ENCODE data around the gene NLRP14. TPM values are rescaled to one million over a fixed set of nuclear protein-coding genes. Genes with fewer than 3 reads are reported as not detected.
A peak's percentile ranks its signal among the peaks of the same experiment; 100 is the strongest.

Gene NLRP14
- total and polyA plus RNA-seq, 5 donors, result 0.05 to 0.08 TPM; not detected in 3

- Histone ChIP-seq H3K9me3 (ENCODE audit: control insufficient read depth, low read length) (no peaks in the 10 kb centered on the region), H3K4me1 (ENCODE audit: control insufficient read depth, insufficient read depth, low read length) (no peaks in the 10 kb centered on the region), H3K27ac (ENCODE audit: low read length) (no peak overlapping the region), H3K27me3 (ENCODE audit: control insufficient read depth, insufficient read depth) (no peaks in the 10 kb centered on the region), H3K4me3 (ENCODE audit: low read length) (no peak overlapping the region)
- WGBS, result 79% methylated on average over 111 of the region's 111 CpGs
- intact Hi-C loops (cut with DNase I), result loop anchor here in 3 of 4 donors (10.0 kb wide), 2 partner anchors 595 to 605 kb away; no protein-coding TSS in a partner anchor
- DNase-seq (peak in 2 of 3 donors; percentile 45 to 50), ATAC-seq (peak in 1 of 2 donors; percentile 16)
These were observed 69.3 kb downstream of the NLRP14 start for GRCh38 chr11:7089328-7090251.

- Histone ChIP-seq H3K4me3 (ENCODE audit: low read length) (no peak overlapping the region), H3K27ac (ENCODE audit: low read length) (no peak overlapping the region), H3K9me3 (ENCODE audit: control insufficient read depth, low read length) (no peaks in the 10 kb centered on the region), H3K4me1 (ENCODE audit: control insufficient read depth, insufficient read depth, low read length) (no peaks in the 10 kb centered on the region), H3K27me3 (ENCODE audit: control insufficient read depth, insufficient read depth) (no peaks in the 10 kb centered on the region)
- peak; percentile 64 to 67 for ATAC-seq
- intact Hi-C loops (cut with DNase I), result loop anchor here in 3 of 4 donors (5.0 to 10.0 kb wide), 4 partner anchors 339 to 596 kb away; no protein-coding TSS in a partner anchor
- no peak for DNase-seq
- WGBS, result 2% methylated on average over 2 of the region's 2 CpGs
These were observed 78.1 kb downstream of the NLRP14 start for GRCh38 chr11:7098235-7098832.

- ATAC-seq, result no peak
- Histone ChIP-seq H3K9me3 (ENCODE audit: control insufficient read depth, low read length) (no peaks in the 10 kb centered on the region), H3K27ac (ENCODE audit: low read length) (no peak overlapping the region), H3K4me3 (ENCODE audit: low read length) (no peak overlapping the region), H3K4me1 (ENCODE audit: control insufficient read depth, insufficient read depth, low read length) (no peaks in the 10 kb centered on the region), H3K27me3 (ENCODE audit: control insufficient read depth, insufficient read depth) (no peaks in the 10 kb centered on the region)
- 34% methylated on average over 1 of the region's 1 CpG for WGBS
- no peak for DNase-seq
- intact Hi-C loops (cut with DNase I), result no loop called here
These were observed 95.5 kb downstream of the NLRP14 start for GRCh38 chr11:7115780-7116179.

DNA sequence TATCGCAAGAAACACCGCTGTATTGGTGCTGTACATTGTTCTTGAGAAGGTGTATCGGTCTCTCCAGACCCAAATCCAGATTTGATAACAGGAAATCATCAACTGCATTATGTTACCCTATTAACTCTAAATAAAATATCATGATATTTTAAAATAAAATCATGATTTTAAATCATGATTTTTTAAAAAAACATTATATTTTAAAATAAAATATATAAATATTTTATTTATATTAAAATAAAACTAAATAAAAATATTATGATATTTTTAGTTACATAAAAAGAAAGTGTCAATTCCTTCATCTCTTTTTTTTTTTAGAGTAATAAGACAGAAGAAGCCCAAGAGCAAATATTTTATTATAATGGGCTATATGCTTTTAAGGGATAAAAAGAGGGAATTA lies 96.1 kb downstream of the NLRP14 start:
- no peaks in the 10 kb centered on the region for H3K27me3 ChIP-seq (ENCODE audit: control insufficient read depth, insufficient read depth)
- 91% methylated on average over 3 of the region's 3 CpGs for WGBS
- DNase-seq (no peak), ATAC-seq (no peak)
- no peak overlapping the region for H3K27ac ChIP-seq (ENCODE audit: low read length)
- no peaks in the 10 kb centered on the region for H3K4me1 ChIP-seq (ENCODE audit: control insufficient read depth, insufficient read depth, low read length)
- H3K4me3 ChIP-seq (ENCODE audit: low read length), result no peak overlapping the region
- intact Hi-C loops (cut with DNase I), result no loop called here
- no peaks in the 10 kb centered on the region for H3K9me3 ChIP-seq (ENCODE audit: control insufficient read depth, low read length)

Other genes starting within 250 kb of the NLRP14 start
- gene OR2AG2, start 248.5 kb upstream of the NLRP14 start, total RNA-seq, result not detected
- not detected for gene OR2AG2, start 248.5 kb upstream of the NLRP14 start, polyA plus RNA-seq
- gene OR2AG1, start 237.5 kb upstream of the NLRP14 start, total RNA-seq, result not detected
- gene OR2AG1, start 237.5 kb upstream of the NLRP14 start, polyA plus RNA-seq, result not detected
- gene OR6A2, start 220.8 kb upstream of the NLRP14 start, total RNA-seq, result under 1 TPM in 2 of 4 donors, not detected in 2; 0.06 to 0.08 TPM
- gene OR6A2, start 220.8 kb upstream of the NLRP14 start, polyA plus RNA-seq, result not detected
- not detected for gene OR10A5, start 174.8 kb upstream of the NLRP14 start, total RNA-seq
- gene OR10A5, start 174.8 kb upstream of the NLRP14 start, polyA plus RNA-seq, result not detected
- gene OR10A2, start 157.4 kb upstream of the NLRP14 start, total RNA-seq, result not detected
- not detected for gene OR10A2, start 157.4 kb upstream of the NLRP14 start, polyA plus RNA-seq
- not detected for gene OR10A4, start 143.9 kb upstream of the NLRP14 start, total RNA-seq
- not detected for gene OR10A4, start 143.9 kb upstream of the NLRP14 start, polyA plus RNA-seq
- not detected for gene OR2D2, start 128.0 kb upstream of the NLRP14 start, total RNA-seq
- not detected for gene OR2D2, start 128.0 kb upstream of the NLRP14 start, polyA plus RNA-seq
- not detected for gene OR2D3, start 99.5 kb upstream of the NLRP14 start, total RNA-seq
- not detected for gene OR2D3, start 99.5 kb upstream of the NLRP14 start, polyA plus RNA-seq
- 1 to 10 TPM in 1 of 4 donors, under 1 TPM in 3; 0.54 to 1.0 (median 0.81) TPM for gene ZNF215, start 94.1 kb upstream of the NLRP14 start, total RNA-seq
- 0.14 TPM for gene ZNF215, start 94.1 kb upstream of the NLRP14 start, polyA plus RNA-seq
- gene ZNF214, start 133 bp upstream of the NLRP14 start, total RNA-seq, result 1 to 10 TPM; 1.5 to 2.1 (median 2.1) TPM
- gene ZNF214, start 133 bp upstream of the NLRP14 start, polyA plus RNA-seq, result 0.48 TPM
- not detected for gene RBMXL2, start 68.5 kb downstream of the NLRP14 start, total RNA-seq
- gene RBMXL2, start 68.5 kb downstream of the NLRP14 start, polyA plus RNA-seq, result not detected
- gene SYT9, start 231.4 kb downstream of the NLRP14 start, total RNA-seq, result under 1 TPM in 3 of 4 donors, not detected in 1; 0.06 to 0.11 (median 0.08) TPM
- 0.07 TPM for gene SYT9, start 231.4 kb downstream of the NLRP14 start, polyA plus RNA-seq